ENCODE data around the gene KDM8. TPM values are rescaled to one million over a fixed set of nuclear protein-coding genes. Genes with fewer than 3 reads are reported as not detected.

KDM8 gene
- 15.2 and 15.5 TPM in 2 replicates for total RNA-seq (2021)
- long read RNA-seq, transcript KDM8-201 (8 exons, 2,462 nt): major isoform, 24 of 67 reads
- long read RNA-seq, partial matches to known transcripts: 10 of 67 reads
- long read RNA-seq, other reads (novel, unspliced or antisense): 33 of 67 reads

- H3T11ph ChIP-seq (ENCODE audit: low read length): no peak within 1 kb of the TSS
- no peaks in the 10 kb centered on the region for H4K20me1 ChIP-seq (ENCODE audit: control insufficient read depth, insufficient read depth, insufficient read length)
- H3K14ac ChIP-seq (ENCODE audit: insufficient read depth, low read length): peak within 1 kb of the TSS; percentile 97
- Mint-ChIP-seq H3K9me3 (peaks cover 3 to 4% of the 10 kb centered on the region in 2 experiments; a peak in 2 of 5 replicates), H3K4me1 (peaks cover 17 to 21% of the 10 kb centered on the region in 2 experiments), H3K36me3 (ENCODE audit: insufficient read depth in 1 of 3, low read depth in 3 of 3) (no peaks in the 10 kb centered on the region), H3K27ac (peak within 1 kb of the TSS; percentile 100), H3K4me3 (peak within 1 kb of the TSS; percentile 96 to 97), H3K27me3 (ENCODE audit: low read depth) (no peaks in the 10 kb centered on the region; the same call in 1 of the 2 replicates)
- peak within 1 kb of the TSS; percentile 59 for H3K27ac ChIP-seq (ENCODE audit: insufficient read length, low read depth, low read length)
- no peaks in the 10 kb centered on the region for H3K9me3 ChIP-seq (ENCODE audit: control insufficient read depth, low read depth, low read length)
- no peak within 1 kb of the TSS for H2BK12ac ChIP-seq (ENCODE audit: insufficient read length, low read depth, low read length)
- peak within 1 kb of the TSS; percentile 17 for H4K5ac ChIP-seq (ENCODE audit: insufficient read length, low read depth, low read length)
- H3K4me2 ChIP-seq (ENCODE audit: insufficient read depth, insufficient read length, low read length): peak within 1 kb of the TSS; percentile 67
- no peaks in the 10 kb centered on the region for H3K4me1 ChIP-seq (ENCODE audit: insufficient read depth, low read length)
- H2BK120ac ChIP-seq (ENCODE audit: low read depth, low read length, poor library complexity, severe bottlenecking): no peak within 1 kb of the TSS
- no CpG with 5 or more reads among the region's 70 CpGs for WGBS (ENCODE audit: extremely low coverage, insufficient read length, low lambda C conversion rate)
- H4K8ac ChIP-seq (replicated peaks; ENCODE audit: insufficient read length, low read depth, low read length): no peak within 1 kb of the TSS
- no peak within 1 kb of the TSS for H3K56ac ChIP-seq (ENCODE audit: insufficient read length, low read depth, low read length)
- H2BK15ac ChIP-seq (ENCODE audit: low read depth, low read length): no peak within 1 kb of the TSS
- peak within 1 kb of the TSS; percentile 94 for H3K9ac ChIP-seq (ENCODE audit: extremely low read depth, insufficient read length, low read length)
- H4K91ac ChIP-seq (ENCODE audit: insufficient read length, low read depth, low read length): no peak within 1 kb of the TSS
- peak within 1 kb of the TSS; percentile 88 for H3K18ac ChIP-seq (ENCODE audit: insufficient read length, low read depth, low read length)
- no peak within 1 kb of the TSS for H2BK20ac ChIP-seq (ENCODE audit: low read depth, low read length, poor library complexity, severe bottlenecking)
- no peak within 1 kb of the TSS for H3K4ac ChIP-seq (ENCODE audit: low read depth, low read length)
- no peak within 1 kb of the TSS for H2AK5ac ChIP-seq (ENCODE audit: insufficient read length, low read length)
- DNase-seq: peak; percentile 99
- peak within 1 kb of the TSS; percentile 29 for H2AFZ ChIP-seq (ENCODE audit: low read length)
- H3K23ac ChIP-seq (ENCODE audit: insufficient read length, low read depth, low read length): no peak within 1 kb of the TSS
- peaks cover 3% of the 10 kb centered on the region for H3K23me2 ChIP-seq (ENCODE audit: insufficient read length, low read depth, low read length, poor library complexity, severe bottlenecking)
- TF ChIP-seq CTCF (conservative IDR thresholded peaks at IDR 0.05): no peak
- H3K79me2 ChIP-seq (ENCODE audit: insufficient read depth, low read length): no peaks in the 10 kb centered on the region
- H2BK5ac ChIP-seq (ENCODE audit: insufficient read length, low read length): no peak within 1 kb of the TSS
- H3K79me1 ChIP-seq (ENCODE audit: insufficient read depth, low read depth, low read length, poor library complexity, severe bottlenecking): no peaks in the 10 kb centered on the region
- no peaks in the 10 kb centered on the region for H3K27me3 ChIP-seq (ENCODE audit: insufficient read depth, low read length)
These were observed at the start of gene KDM8 for GRCh38 chr16:27203507-27204311. Gene KDM8 (plus strand): TSS chr16:27203526. CDS start chr16:27210124, 6,598 bp downstream.
